Stimulated activated CD4-positive, alpha-beta T cell treated with anti-CD3 and anti-CD28 coated beads, Interleukin-15, amount 100 ng/mL, for 24 hours (primary cell): ENCODE measurements around the gene CLEC4F.
A peak's percentile ranks its signal among the peaks of the same experiment; 100 is the strongest.

ENCODE experiments used
- DNase-seq: peaks from one replicate; pipeline ENCODE4 v3.0.0-alpha.2; 2020

CLEC4F gene

DNA sequence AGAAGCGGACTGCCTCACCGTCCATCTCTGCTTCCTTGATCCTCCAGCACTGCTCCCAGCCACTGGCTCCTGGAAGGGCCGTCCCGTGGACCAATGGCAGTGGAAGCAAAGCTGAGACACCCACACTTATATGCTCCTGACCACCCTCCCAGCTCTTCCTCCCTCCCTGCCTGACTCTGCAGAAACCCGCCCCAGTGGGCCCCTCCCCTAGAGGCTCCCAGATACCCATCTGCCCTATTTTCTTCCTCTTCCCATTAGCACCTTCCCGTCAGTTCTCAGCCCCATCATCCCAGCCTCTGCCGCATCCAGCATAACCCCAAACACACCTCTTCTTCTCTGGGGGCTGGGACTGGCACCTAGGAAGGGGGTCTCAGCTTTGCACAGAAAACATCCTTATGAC lies at the start of gene CLEC4F:
Gene CLEC4F (minus strand): TSS at position 101 of the 400 bp plus-strand sequence. CDS start 76 bp downstream, at position 25.
- no peak for DNase-seq

GRCh38 chr2:70868970-70869369 lies 48.6 kb upstream of the CLEC4F start:
- no peak for DNase-seq

DNA sequence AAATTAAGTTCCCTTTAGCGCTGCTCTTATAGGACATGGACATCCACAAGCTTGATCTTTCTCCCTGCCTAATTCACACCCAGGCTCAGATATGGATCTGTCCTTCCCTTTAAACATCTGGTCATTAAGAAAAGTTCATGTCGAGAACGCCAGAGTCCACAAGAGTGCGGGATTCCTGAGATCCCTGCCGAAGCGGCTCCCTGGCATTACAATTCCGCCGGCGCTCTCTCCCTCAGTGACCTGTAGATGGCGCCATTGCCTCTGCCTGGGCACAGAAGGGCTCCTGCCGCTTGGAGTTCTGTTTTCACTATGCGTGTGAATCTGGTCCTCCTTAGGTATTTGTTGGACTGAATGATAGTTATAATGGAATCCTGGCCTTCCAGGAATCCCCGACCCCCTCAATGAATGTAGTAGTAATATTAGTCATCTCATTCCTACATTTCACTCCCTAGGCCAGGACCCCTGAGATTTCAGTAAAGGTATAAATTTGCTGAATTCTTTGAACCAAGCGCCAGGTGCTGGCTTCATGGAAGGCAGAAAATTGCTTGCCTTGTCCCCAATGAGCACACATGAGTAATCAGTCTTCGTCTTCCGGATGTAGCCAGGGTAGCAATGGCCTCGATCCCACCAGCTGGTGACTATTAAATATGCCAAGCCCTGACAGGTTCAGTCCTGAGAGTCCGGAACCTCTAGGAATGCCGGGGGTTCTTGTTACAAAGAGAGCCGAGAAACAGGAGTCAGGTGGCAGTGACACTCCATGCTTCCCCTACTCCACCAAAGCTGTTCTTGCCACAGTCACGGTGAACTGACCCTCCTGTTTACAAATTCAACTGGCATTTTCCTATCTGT lies 41.6 kb upstream of the CLEC4F start:
- peak; percentile 84 for DNase-seq

DNA sequence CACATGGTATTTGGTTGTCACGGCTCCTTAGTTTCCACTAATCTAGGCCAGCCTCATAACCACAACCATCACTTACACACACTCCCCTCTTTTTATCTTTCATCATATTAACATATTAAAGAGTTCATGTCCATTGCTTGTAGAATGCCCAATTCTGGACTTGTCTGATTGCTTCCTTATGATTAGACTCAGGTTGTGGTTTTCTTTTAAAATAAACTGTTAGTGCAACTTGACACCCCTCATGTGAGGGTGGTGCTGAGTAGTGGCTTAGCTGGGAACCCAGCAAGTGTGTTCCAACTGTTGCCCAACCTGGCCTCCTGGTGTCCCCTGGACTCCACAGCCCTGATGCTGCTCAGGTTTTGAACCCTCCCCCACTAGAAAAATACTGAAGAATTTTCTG lies 35.3 kb upstream of the CLEC4F start:
- DNase-seq: no peak

DNA sequence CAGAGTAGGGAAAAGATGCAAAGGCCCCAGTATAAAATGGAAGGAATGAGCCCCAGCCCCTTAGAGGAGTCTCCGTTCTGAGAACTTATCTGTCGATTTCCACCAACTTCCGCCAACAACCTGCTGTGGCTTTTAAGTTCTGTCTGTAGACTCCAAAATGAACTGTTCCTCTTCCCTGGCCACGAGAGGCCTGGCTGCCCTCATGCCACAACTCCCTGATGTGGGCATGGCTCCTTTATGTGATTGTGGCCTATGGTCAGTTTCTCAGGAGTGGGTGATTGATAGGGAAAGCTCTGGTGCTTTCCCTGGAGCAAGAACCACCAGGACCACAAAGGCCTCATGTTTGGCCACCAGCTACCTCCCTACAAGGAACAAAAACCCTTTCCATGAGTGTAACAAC lies 34.0 kb upstream of the CLEC4F start:
- no peak for DNase-seq

DNA sequence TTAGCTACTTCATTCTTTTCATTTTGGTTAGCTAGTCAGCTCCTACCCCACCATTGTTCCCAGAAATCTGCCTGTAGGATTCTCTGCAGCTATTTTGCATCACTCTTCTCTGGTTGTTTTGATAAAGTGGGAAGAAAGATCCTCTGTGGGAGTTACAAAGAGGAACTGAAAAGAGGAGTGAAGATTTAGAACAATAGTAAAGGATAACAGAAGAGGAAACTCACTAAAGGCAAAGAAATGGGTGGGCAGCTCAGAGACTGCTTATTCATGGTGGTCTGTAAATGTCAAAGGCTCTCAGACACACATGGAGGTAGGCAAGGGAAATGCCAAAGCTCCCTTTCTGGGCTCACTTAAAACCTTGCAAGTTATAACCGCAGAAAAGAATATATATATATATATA lies 32.4 kb upstream of the CLEC4F start:
- no peak for DNase-seq

- peak; percentile 43 for DNase-seq
Measured at GRCh38 chr2:70851704-70852103, 31.3 kb upstream of the CLEC4F start.

GRCh38 chr2:70850925-70851324 lies 30.5 kb upstream of the CLEC4F start:
- DNase-seq: no peak

- DNase-seq: no peak
Measured at GRCh38 chr2:70842401-70842800, 22.0 kb upstream of the CLEC4F start.

DNA sequence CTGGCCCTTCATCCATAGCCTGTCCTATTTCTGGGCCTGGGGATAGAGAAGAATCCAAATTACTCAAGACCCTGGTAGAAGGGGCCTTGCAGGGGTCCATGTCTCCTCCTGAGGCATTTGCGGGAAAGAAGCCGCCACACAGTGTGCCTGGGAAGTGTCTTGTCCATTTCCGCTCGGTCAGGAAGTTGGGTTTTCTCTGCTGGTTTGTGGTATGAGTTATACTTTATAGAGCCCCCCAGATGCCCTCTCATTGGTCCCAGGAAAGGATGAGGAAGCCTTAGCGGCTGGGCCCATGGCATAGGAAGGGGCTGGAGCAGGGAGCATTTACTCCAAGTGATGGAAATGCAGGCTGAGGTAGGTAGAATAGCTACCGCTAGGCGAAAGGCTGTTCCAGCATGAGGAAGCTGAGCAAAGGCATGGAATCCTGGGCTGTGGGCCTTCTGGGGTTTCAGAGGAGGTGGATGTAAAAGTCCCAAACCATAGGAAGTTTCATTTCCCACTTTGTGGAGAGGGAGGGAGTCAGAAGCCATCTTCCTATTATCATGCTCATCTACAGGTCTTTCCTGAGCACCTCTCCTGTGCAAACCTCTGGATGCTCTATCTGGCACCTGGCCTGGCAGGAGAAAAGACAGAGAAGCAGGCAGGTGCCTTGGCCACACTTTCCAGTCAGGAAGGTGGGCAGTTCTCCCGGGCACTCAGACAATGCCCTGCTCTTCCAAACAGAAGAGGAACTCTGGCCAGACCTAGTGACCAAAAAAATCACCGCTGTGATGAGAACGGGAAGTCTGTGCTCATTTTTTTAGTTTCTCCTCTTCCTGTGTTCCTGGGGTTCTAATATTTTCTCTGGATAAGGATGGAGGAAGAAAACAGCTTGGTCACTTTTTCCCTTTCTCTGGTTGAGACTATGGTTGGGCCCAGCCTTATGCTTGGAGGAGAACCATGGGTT lies 17.9 kb upstream of the CLEC4F start:
- no peak for DNase-seq

DNA sequence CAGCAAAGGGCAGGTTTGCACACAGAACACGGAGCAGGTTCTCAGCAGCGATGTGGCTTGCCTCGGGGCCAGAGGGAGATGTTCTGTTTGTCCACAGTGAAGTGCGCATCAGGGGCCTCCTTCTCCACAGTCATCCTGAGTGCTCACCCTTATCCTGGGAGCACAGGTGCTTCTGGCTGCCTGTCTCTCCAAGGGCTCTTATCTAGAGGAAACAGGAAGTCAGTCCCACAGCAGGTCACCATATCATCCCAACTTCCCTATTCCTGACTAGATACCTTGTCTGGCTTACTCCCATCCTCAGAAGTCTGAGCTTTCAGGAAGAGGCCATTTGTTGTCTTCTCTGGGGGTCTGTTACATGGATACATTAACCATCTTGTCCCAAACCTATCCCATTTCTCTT lies 15.2 kb upstream of the CLEC4F start, which contains the start of gene CD207:
Gene CD207 (minus strand): TSS at position 174 of the 400 bp plus-strand sequence. CDS start 40 bp downstream, at position 134.
- no peak for DNase-seq

DNA sequence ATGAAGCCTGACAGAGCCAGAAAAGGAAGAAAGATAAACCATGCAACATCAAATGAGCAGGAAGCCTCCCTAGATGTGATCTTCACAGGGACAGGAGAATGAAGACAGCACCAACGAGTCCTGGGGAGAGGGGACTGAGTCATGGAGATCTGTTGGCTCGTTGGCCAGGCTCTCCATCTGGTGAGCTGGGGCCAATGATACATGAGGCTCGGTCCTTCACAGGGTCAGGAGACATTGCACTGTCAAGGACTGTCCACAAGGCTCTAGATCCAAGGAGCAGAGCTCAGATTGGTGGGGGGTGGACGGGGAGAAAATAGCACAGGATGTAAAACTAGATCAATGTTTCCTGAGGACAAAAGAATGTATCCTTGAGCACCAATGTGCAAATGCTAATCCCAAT lies 14.5 kb upstream of the CLEC4F start:
- no peak for DNase-seq

DNA sequence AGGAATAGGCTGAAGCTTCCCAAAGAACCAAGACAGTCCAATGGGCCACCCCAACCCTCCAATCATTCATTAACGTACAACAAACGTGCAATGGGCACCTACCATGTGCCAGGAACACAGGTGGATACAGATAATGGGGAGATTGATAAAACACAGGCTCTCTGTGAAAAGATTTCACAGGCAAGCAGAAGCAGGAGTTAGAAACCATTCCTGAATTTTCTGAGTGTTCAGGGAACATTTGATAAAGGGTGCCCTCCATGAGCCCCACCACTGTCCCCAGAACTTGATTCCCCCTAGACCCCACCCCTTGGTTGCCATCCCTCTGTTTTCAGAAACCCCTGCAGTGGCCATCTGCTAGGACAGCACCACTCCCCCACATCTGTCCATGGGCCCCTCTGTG lies 13.7 kb upstream of the CLEC4F start:
- no peak for DNase-seq

- no peak for DNase-seq
Measured at GRCh38 chr2:70833246-70833645, 12.8 kb upstream of the CLEC4F start.

GRCh38 chr2:70832386-70832785 lies 12.0 kb upstream of the CLEC4F start:
- no peak for DNase-seq

- DNase-seq: no peak
Measured at GRCh38 chr2:70831861-70832260, 11.5 kb upstream of the CLEC4F start.

DNA sequence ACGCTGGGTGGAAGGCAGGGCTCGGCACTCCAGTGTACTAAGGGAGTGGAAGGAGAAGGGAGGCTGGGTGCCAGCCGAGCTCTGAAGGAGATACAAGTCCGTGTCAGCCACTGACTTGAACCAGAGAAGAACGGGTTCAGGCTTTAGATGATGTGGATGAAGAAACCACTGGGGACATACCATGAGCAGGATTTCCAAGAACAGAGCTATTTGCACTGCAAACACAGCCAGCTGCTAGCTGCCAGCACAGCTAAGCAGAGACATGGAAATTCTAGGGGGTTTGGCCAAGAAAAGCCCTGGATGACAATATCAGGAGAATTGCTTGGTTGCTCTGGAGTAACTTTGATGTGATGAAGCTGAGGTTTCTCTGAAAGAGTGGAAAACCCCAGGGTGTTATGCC lies 10.0 kb upstream of the CLEC4F start:
- DNase-seq: no peak

- no peak for DNase-seq
Measured at GRCh38 chr2:70829916-70830315, 9.5 kb upstream of the CLEC4F start.

DNA sequence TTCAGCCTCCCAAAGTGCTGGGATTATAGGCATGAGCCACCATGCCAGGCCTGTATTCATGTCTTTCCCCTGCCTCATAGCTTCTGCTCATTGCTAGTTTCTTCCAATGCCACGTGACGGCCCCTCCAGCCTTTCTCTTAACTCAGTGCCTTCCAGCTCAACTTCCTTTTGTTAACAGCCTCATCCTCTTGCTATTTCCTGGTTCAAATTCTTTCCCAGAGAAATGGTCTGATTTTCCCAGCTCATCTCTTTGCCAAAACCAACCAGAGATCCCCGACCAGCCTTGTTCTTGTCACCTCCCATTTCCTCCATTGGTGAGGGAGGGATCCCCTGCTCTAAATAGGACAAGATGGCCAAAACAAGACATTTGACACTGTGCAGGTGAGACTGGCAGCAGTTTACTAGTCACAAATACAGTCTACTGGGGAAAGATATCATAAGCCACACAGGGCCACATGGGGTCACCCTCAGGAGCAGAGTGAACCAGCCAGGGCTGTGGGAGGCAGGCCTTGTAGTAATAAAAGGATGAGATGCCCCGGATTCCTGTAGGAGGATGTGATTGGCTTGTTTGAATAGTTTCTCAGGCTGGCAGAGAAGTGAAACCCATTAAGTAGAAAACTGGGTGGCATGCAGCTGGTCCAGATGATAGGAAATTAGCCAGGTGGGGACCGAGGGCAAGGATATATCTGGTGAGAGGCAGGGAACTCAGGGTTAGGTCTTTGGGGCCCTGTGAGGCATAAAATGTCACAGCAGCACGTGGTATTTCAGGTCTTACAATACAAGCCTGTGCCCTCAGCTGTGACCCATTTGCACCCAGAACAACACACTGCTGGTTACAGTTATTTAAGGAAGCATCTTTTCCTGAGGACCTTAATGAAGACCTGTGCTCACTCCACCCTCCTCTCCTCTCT lies 8.8 kb upstream of the CLEC4F start:
- DNase-seq: no peak

- DNase-seq: no peak
Measured at GRCh38 chr2:70828115-70828514, 7.7 kb upstream of the CLEC4F start.

- no peak for DNase-seq
Measured at GRCh38 chr2:70827388-70827787, 7.0 kb upstream of the CLEC4F start.

DNA sequence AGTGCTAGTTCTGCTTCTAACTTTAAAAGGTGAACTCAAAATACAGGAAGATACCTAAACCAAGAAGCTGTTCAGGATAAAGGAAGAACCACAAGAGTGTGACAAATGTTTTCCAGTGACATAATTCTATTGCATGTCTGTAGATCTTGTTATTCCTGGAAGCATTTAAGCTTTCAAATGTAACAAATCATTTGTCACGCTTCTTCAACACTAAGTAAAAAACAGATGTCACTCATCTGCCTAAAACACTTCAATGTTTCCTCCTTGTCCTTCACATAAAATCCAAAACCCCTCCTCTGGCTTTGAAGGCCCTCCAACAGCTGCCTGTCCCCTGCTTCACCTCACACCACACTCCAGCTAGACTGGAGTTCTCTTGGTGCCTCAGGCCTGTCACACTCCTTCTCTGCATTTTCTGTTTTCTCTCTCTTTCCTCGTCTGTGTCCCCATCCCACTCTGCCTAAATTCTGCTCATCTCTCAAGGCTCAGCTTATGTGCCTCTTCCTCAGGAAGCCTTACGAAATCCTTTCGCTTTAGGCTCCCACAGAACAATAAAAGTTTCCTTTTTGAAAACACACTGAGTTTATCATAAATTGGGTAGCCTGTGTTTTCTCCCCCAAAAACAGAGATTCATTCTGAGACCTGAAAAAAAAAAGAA lies 6.4 kb upstream of the CLEC4F start:
- DNase-seq: no peak
